ENCODE data around the gene FOXB1. TPM values are rescaled to one million over a fixed set of nuclear protein-coding genes. Genes with fewer than 3 reads are reported as not detected.

FOXB1 gene
- polyA plus RNA-seq, 1 donor from 2014 or later = not detected

- Histone ChIP-seq H3K36me3 (ENCODE audit: insufficient read depth, low read length) (no peaks in the 10 kb centered on the region), H3K27ac (ENCODE audit: low read length) (no peak overlapping the region), H3K9me3 (ENCODE audit: low read length) (no peaks in the 10 kb centered on the region), H4K20me1 (ENCODE audit: insufficient read depth) (no peaks in the 10 kb centered on the region), H3K4me2 (ENCODE audit: low read length) (no peak overlapping the region), H3K9ac (ENCODE audit: low read length) (no peak overlapping the region), H3K4me3 (ENCODE audit: low read length) (no peak overlapping the region), H3K9me2 (ENCODE audit: insufficient read depth, low read length) (no peaks in the 10 kb centered on the region), H3K79me2 (replicated peaks; ENCODE audit: insufficient read depth, low read length) (no peaks in the 10 kb centered on the region), H2AFZ (ENCODE audit: low read depth, low read length) (no peak overlapping the region), H3F3A (ENCODE audit: insufficient read depth, low read length, poor library complexity, severe bottlenecking) (no peaks in the 10 kb centered on the region), H3K27me3 (ENCODE audit: insufficient read depth, low read depth, low read length) (no peaks in the 10 kb centered on the region)
- TF ChIP-seq POLR2AphosphoS5 (IDR thresholded peaks at IDR 0.05) (no peak), REST (IDR thresholded peaks at IDR 0.05; ENCODE audit: borderline replicate concordance) (no peak), TAF1 (IDR thresholded peaks at IDR 0.05; ENCODE audit: low read depth) (no peak), EZH2 (IDR thresholded peaks at IDR 0.05; ENCODE audit: borderline replicate concordance, insufficient read depth, low read length, poor library complexity, severe bottlenecking) (no peak), RAD21 (conservative IDR thresholded peaks at IDR 0.05) (no peak), MXI1 (conservative IDR thresholded peaks at IDR 0.05; ENCODE audit: poor library complexity, severe bottlenecking) (no peak), EP300 (conservative IDR thresholded peaks at IDR 0.05; ENCODE audit: poor library complexity, severe bottlenecking) (no peak), CTCF (IDR thresholded peaks at IDR 0.05; ENCODE audit: poor library complexity, severe bottlenecking) (no peak), SMC3 (conservative IDR thresholded peaks at IDR 0.05; ENCODE audit: poor library complexity) (no peak)
These were observed 35.8 kb upstream of the FOXB1 start for GRCh38 chr15:59968314-59968713.

GRCh38 chr15:59972241-59972640 is 31.9 kb upstream of the FOXB1 start:
- H3K9me2 ChIP-seq (ENCODE audit: insufficient read depth, low read length) = no peaks in the 10 kb centered on the region
- no peak overlapping the region for H3K4me2 ChIP-seq (ENCODE audit: low read length)
- no peaks in the 10 kb centered on the region for H3K36me3 ChIP-seq (ENCODE audit: insufficient read depth, low read length)
- H3K9me3 ChIP-seq (ENCODE audit: low read length) = no peaks in the 10 kb centered on the region
- TF ChIP-seq SMC3 (conservative IDR thresholded peaks at IDR 0.05; ENCODE audit: poor library complexity) (no peak), MXI1 (conservative IDR thresholded peaks at IDR 0.05; ENCODE audit: poor library complexity, severe bottlenecking) (no peak), EP300 (conservative IDR thresholded peaks at IDR 0.05; ENCODE audit: poor library complexity, severe bottlenecking) (no peak), EZH2 (IDR thresholded peaks at IDR 0.05; ENCODE audit: borderline replicate concordance, insufficient read depth, low read length, poor library complexity, severe bottlenecking) (no peak), RAD21 (conservative IDR thresholded peaks at IDR 0.05) (no peak), TAF1 (IDR thresholded peaks at IDR 0.05; ENCODE audit: low read depth) (no peak), REST (IDR thresholded peaks at IDR 0.05; ENCODE audit: borderline replicate concordance) (no peak), CTCF (IDR thresholded peaks at IDR 0.05; ENCODE audit: poor library complexity, severe bottlenecking) (no peak), POLR2AphosphoS5 (IDR thresholded peaks at IDR 0.05) (no peak)
- H3K9ac ChIP-seq (ENCODE audit: low read length) = no peak overlapping the region
- H3K4me3 ChIP-seq (ENCODE audit: low read length) = no peak overlapping the region
- no peaks in the 10 kb centered on the region for H3F3A ChIP-seq (ENCODE audit: insufficient read depth, low read length, poor library complexity, severe bottlenecking)
- H3K79me2 ChIP-seq (replicated peaks; ENCODE audit: insufficient read depth, low read length) = no peaks in the 10 kb centered on the region
- no peaks in the 10 kb centered on the region for H3K27me3 ChIP-seq (ENCODE audit: insufficient read depth, low read depth, low read length)
- no peak overlapping the region for H3K27ac ChIP-seq (ENCODE audit: low read length)
- H4K20me1 ChIP-seq (ENCODE audit: insufficient read depth) = no peaks in the 10 kb centered on the region
- H2AFZ ChIP-seq (ENCODE audit: low read depth, low read length) = no peak overlapping the region
